H1 (cell line): ENCODE measurements around the gene COL2A1. TPM values are rescaled to one million over a fixed set of nuclear protein-coding genes. Genes with fewer than 3 reads are reported as not detected.

ENCODE experiments used
- CTCF ChIA-PET: fragments of 300-600 bp; sonication (Branson Sonifier 250); formaldehyde crosslinking; loops from one replicate; lab custom pipeline; 2021; ENCODE audit not compliant: partially characterized antibody; lab: Charles Lee
- POLR2A ChIA-PET: fragments of 300-600 bp; sonication (Branson Sonifier 250); formaldehyde crosslinking; loops from one replicate; lab custom pipeline; 2021; ENCODE audit warnings: inconsistent platforms; ENCODE audit not compliant: partially characterized antibody; lab: Charles Lee
- DNase-seq, 2 experiments: peaks; one replicate each; pipeline versions ENCODE4 v3.0.0 to v3.0.0-alpha.2; 2010 to 2022; ENCODE audit warnings: low spot score in 2 of 2, low read depth in 1 of 2, mixed read lengths in 1 of 2
- FAIRE-seq: peaks from 2 replicates; lab custom pipeline; 2011; peaks lifted over from hg19 to GRCh38; lab: Jason Lieb, UNC
- H2AFZ ChIP-seq: 2 replicates; pipeline ENCODE4 v1.8.1; 2012; ENCODE audit warnings: low read length, inconsistent platforms
- H2AK5ac ChIP-seq: 2 replicates; pipeline ENCODE4 v1.6.1; 2013; ENCODE audit warnings: low read depth, low read length
- H2BK120ac ChIP-seq: replicated peaks from 2 replicates; pipeline ENCODE3; 2013; ENCODE audit warnings: low read depth, low read length, inconsistent platforms
- H2BK12ac ChIP-seq: 2 replicates; pipeline ENCODE4 v1.6.1; 2013; ENCODE audit warnings: low read depth, low read length
- H2BK15ac ChIP-seq: 2 replicates; pipeline ENCODE4 v1.6.1; 2013; ENCODE audit warnings: low read length
- H2BK20ac ChIP-seq: 2 replicates; pipeline ENCODE4 v1.6.1; 2013; ENCODE audit warnings: low read length
- H2BK5ac ChIP-seq: 2 replicates; pipeline ENCODE4 v1.6.1; 2013; ENCODE audit warnings: low read depth, low read length
- H3K14ac ChIP-seq: 2 replicates; pipeline ENCODE4 v1.6.1; 2013; ENCODE audit warnings: inconsistent platforms; ENCODE audit not compliant: insufficient read length
- H3K18ac ChIP-seq: 2 replicates; pipeline ENCODE4 v1.6.1; 2013; ENCODE audit warnings: low read length; ENCODE audit errors: extremely low read depth
- H3K23ac ChIP-seq: 2 replicates; pipeline ENCODE4 v1.6.1; 2013; ENCODE audit warnings: inconsistent platforms; ENCODE audit not compliant: insufficient read length
- H3K23me2 ChIP-seq: 2 replicates; pipeline ENCODE4 v1.6.1; 2013; ENCODE audit warnings: low read depth, low read length
- H3K27ac ChIP-seq: 2 replicates; pipeline ENCODE4 v1.6.1; 2011; ENCODE audit warnings: low read depth, low read length, inconsistent platforms
- H3K27me3 ChIP-seq, 4 experiments: replicated peaks in 1 of 4; 1 replicate in 1 of 4; 2 replicates in 3 of 4; pipeline versions ENCODE4 v1.6.1 to v1.8.1; 2011 to 2013; ENCODE audit warnings: low read length in 3 of 4, mild to moderate bottlenecking in 3 of 4, inconsistent platforms in 2 of 4, mixed read lengths in 2 of 4, moderate library complexity in 1 of 4; ENCODE audit not compliant: control insufficient read depth in 3 of 4, insufficient read depth in 3 of 4; ENCODE audit errors: extremely low read depth in 1 of 4
- H3K36me3 ChIP-seq, 4 experiments: 2 replicates each; pipeline versions ENCODE4 v1.6.1 to v1.8.1; 2011 to 2013; ENCODE audit warnings: mild to moderate bottlenecking in 4 of 4, low read length in 3 of 4, moderate library complexity in 2 of 4, control low read depth in 1 of 4, inconsistent platforms in 1 of 4; ENCODE audit not compliant: insufficient read depth in 4 of 4, control insufficient read depth in 2 of 4
- H3K4ac ChIP-seq: replicated peaks from 2 replicates; pipeline ENCODE3; 2013; ENCODE audit warnings: low read length, low read depth, mixed read lengths, inconsistent platforms; ENCODE audit not compliant: insufficient read length
- H3K4me1 ChIP-seq, 4 experiments: replicated peaks in 1 of 4; 1 replicate in 1 of 4; 2 replicates in 3 of 4; pipeline versions ENCODE4 v1.6.1 to v1.8.1; 2011 to 2013; ENCODE audit warnings: low read length in 3 of 4, inconsistent platforms in 2 of 4, mixed read lengths in 1 of 4; ENCODE audit not compliant: insufficient read depth in 4 of 4, control insufficient read depth in 3 of 4
- H3K4me2 ChIP-seq, 2 experiments: 2 replicates each; pipeline versions ENCODE4 v1.6.1 to v1.8.1; 2011 to 2013; ENCODE audit warnings: low read depth in 2 of 2, low read length in 2 of 2, control low read depth in 1 of 2, inconsistent platforms in 1 of 2, mild to moderate bottlenecking in 1 of 2; ENCODE audit not compliant: insufficient read depth in 1 of 2
- H3K4me3 ChIP-seq, 4 experiments: fragments of 200-600, 300-600 bp in 1 of 4; sonication (generic), shearing (Covaris generic), sonication (Bioruptor Twin) in 1 of 4; 2 replicates each; pipeline versions ENCODE4 v1.5.1 to v1.8.1; 2011 to 2016; ENCODE audit warnings: low read length in 4 of 4, low read depth in 3 of 4, control low read depth in 2 of 4, inconsistent platforms in 2 of 4, mild to moderate bottlenecking in 2 of 4, mixed read lengths in 1 of 4, moderate library complexity in 1 of 4; ENCODE audit not compliant: insufficient read depth in 2 of 4; ENCODE audit errors: extremely low read depth in 1 of 4
- H3K56ac ChIP-seq: replicated peaks from 2 replicates; pipeline ENCODE3; 2013; ENCODE audit warnings: low read depth, mild to moderate bottlenecking, mixed read lengths, low read length, inconsistent platforms; ENCODE audit not compliant: insufficient read length
- H3K79me1 ChIP-seq: 2 replicates; pipeline ENCODE4 v1.6.1; 2013; ENCODE audit warnings: low read depth, low read length, control low read depth
- H3K79me2 ChIP-seq, 2 experiments: 2 replicates each; pipeline versions ENCODE4 v1.6.1 to v1.8.1; 2012 to 2013; ENCODE audit warnings: low read length in 2 of 2, mild to moderate bottlenecking in 2 of 2, inconsistent platforms in 1 of 2; ENCODE audit not compliant: insufficient read depth in 2 of 2, control insufficient read depth in 1 of 2
- H3K9ac ChIP-seq, 4 experiments: replicated peaks in 1 of 4; 1 replicate in 1 of 4; 2 replicates in 3 of 4; pipeline versions ENCODE4 v1.6.1 to v1.8.1; 2011 to 2013; ENCODE audit warnings: low read depth in 3 of 4, low read length in 3 of 4, control low read depth in 2 of 4, mild to moderate bottlenecking in 2 of 4, moderate library complexity in 2 of 4, inconsistent platforms in 1 of 4; ENCODE audit errors: extremely low read depth in 1 of 4
- H3K9me3 ChIP-seq, 2 experiments: 2 replicates each; pipeline versions ENCODE4 v1.6.1 to v1.8.1; 2012 to 2013; ENCODE audit warnings: mild to moderate bottlenecking in 2 of 2, moderate library complexity in 2 of 2, control low read depth in 1 of 2, inconsistent platforms in 1 of 2, low read depth in 1 of 2, low read length in 1 of 2, mixed read lengths in 1 of 2; ENCODE audit not compliant: insufficient read depth in 2 of 2
- H4K20me1 ChIP-seq, 2 experiments: replicated peaks in 1 of 2; 2 replicates each; pipeline versions ENCODE3 to v1.8.1; 2011 to 2013; ENCODE audit warnings: inconsistent platforms in 2 of 2, low read length in 2 of 2, mild to moderate bottlenecking in 1 of 2; ENCODE audit not compliant: insufficient read depth in 2 of 2, control insufficient read depth in 1 of 2
- H4K5ac ChIP-seq: 2 replicates; pipeline ENCODE4 v1.6.1; 2013; ENCODE audit warnings: low read length, low read depth, mixed read lengths, inconsistent platforms; ENCODE audit not compliant: insufficient read length
- H4K8ac ChIP-seq: 2 replicates; pipeline ENCODE4 v1.8.0; 2013; ENCODE audit warnings: mild to moderate bottlenecking, moderate library complexity, low read length, inconsistent platforms; ENCODE audit not compliant: insufficient read depth; ENCODE audit errors: extremely low read depth
- H4K91ac ChIP-seq: replicated peaks from 2 replicates; pipeline ENCODE3; 2013; ENCODE audit warnings: low read length, mixed read lengths, inconsistent platforms; ENCODE audit not compliant: insufficient read length
- HDAC2 ChIP-seq, 2 experiments: fragments of 300-600 bp in 1 of 2; sonication (generic) in 1 of 2; IDR thresholded peaks; 2 replicates each; pipeline ENCODE4 v1.6.1; 2011 to 2012; ENCODE audit warnings: low read depth in 2 of 2, low read length in 2 of 2, mild to moderate bottlenecking in 2 of 2, moderate library complexity in 2 of 2, borderline replicate concordance in 1 of 2, inconsistent platforms in 1 of 2
- POU5F1 ChIP-seq: IDR thresholded peaks from 2 replicates; pipeline ENCODE4 v1.6.1; 2011; ENCODE audit warnings: low read depth, mild to moderate bottlenecking, low read length, moderate library complexity
- SIRT6 ChIP-seq: IDR thresholded peaks from one replicate; pipeline ENCODE4 v1.7.1; 2012; ENCODE audit warnings: low read length, inconsistent platforms
- TAF7 ChIP-seq: optimal IDR thresholded peaks from 2 replicates; pipeline ENCODE3; 2011; ENCODE audit warnings: low read depth, mild to moderate bottlenecking, inconsistent platforms, low read length, moderate library complexity, borderline replicate concordance
- ZNF274 ChIP-seq: IDR thresholded peaks from 2 replicates; pipeline ENCODE4 v1.7.0; 2012; ENCODE audit warnings: low read length, borderline replicate concordance; ENCODE audit errors: extremely low read depth
- WGBS, 2 experiments: shearing (Covaris generic) in 1 of 2; methylation state at CpG; one replicate each; pipeline versions ENCODE4 v1.1.6 to v1.1.7; 2013 to 2015; ENCODE audit warnings: low lambda C conversion rate in 2 of 2, mixed read lengths in 2 of 2, inconsistent platforms in 1 of 2, low coverage in 1 of 2, missing lambda C conversion rate in 1 of 2; ENCODE audit not compliant: insufficient replicate concordance in 2 of 2, insufficient coverage in 1 of 2, insufficient read length in 1 of 2; ENCODE audit errors: extremely low coverage in 1 of 2, missing lambda C conversion rate in 1 of 2; 5-methylcytosine and 5-hydroxymethylcytosine counted together
- polyA plus RNA-seq, 7 experiments: library from polyadenylated mRNA; depleted of rRNA in 3 of 7; stranded (reverse) in 5 of 7; unstranded in 2 of 7; fragments of >200 nt in 5 of 7; fragments of 200-250 nt in 2 of 7; gene quantifications; 1 replicate in 5 of 7; 2 replicates in 1 of 7; 4 replicates in 1 of 7; pipeline versions ENCODE4 v1.2.1 to v1.2.3, GENCODE V29; 2011 to 2013; ENCODE audit warnings: missing spikeins in 2 of 7, mixed read lengths in 2 of 7
- total RNA-seq: library from RNA; stranded (reverse); fragmentation: NEBNext Ultra II Directional; extraction: Animal tissue kit (Norgen Biotek cat#: 25700); gene quantifications from 2 replicates; pipeline ENCODE4 v1.2.1, GENCODE V29; 2021

Gene COL2A1
- total and polyA plus RNA-seq, 2 of the 8 experiments (the other 6 are each of a cell fraction or from before 2014, with no cell fraction given): 4.2 to 14.6 TPM

DNA sequence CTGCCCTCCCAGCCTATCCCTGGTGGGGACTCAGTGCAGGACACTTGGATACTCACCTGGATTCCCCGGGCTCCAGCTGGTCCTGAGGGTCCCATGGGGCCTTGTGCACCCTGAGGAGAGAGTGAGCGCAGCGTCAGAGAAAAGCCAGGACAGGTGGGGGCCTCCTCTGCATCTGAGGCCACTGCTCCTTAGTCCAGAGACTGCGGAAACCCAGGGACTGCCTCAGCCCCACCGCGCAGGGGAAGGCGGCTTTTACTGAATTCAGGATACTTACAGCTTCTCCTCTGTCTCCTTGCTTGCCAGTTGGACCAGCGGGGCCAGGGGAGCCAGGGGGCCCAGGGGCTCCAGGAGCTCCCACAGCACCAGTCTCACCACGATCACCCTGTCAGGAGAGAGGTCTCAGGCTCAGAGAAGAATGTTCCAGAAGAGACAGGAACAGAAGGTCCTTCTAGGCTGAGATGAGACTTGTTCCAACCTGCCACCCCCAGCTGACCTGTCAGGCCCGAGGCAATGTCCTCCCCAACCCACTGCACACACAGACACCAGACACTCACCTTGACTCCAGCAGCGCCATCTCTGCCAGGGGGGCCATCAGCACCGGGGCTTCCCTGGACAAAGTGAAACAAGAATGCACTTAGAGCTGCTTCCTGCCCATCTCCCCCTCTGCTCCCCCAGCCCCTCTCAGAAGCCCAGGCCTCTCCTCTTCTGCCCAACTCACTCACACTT is 27.1 kb downstream of the COL2A1 start:
- Histone ChIP-seq H3K23me2 (no peaks in the 10 kb centered on the region), H3K4ac (no peak overlapping the region), H3K79me2 (no peaks in the 10 kb centered on the region), H2BK15ac (no peak overlapping the region), H3K14ac (no peak overlapping the region), H3K4me3 (no peak overlapping the region), H3K56ac (no peak overlapping the region), H3K4me1 (no peaks in the 10 kb centered on the region), H4K20me1 (no peaks in the 10 kb centered on the region), H2BK12ac (no peak overlapping the region), H2AK5ac (no peak overlapping the region), H4K8ac (no peak overlapping the region), H3K79me1 (no peaks in the 10 kb centered on the region; the same call in 1 of the 2 replicates), H4K5ac (no peak overlapping the region), H3K9ac (no peak overlapping the region), H2BK5ac (no peak overlapping the region), H2BK120ac (no peak overlapping the region), H3K27ac (no peak overlapping the region), H3K4me2 (no peak overlapping the region), H3K23ac (no peak overlapping the region), H2AFZ (no peak overlapping the region), H2BK20ac (no peak overlapping the region), H3K36me3 (no peaks in the 10 kb centered on the region), H4K91ac (no peak overlapping the region), H3K9me3 (no peaks in the 10 kb centered on the region), H3K18ac (no peak overlapping the region), H3K27me3 (no peaks in the 10 kb centered on the region; a peak in 3 of 7 replicates)
- ChIA-PET CTCF (interaction anchor here (0.5 to 4.2 kb wide), 5 partner anchors 11 to 85 kb away, joined by 3 to 22 read pairs (median 4); no protein-coding TSS in a partner anchor), POLR2A (interaction anchor here (0.9 kb wide), 1 partner anchor 72 kb away, joined by 3 read pairs; the partner anchor contains the start of gene VDR)
- no peak for TF ChIP-seq TAF7
- TF ChIP-seq POU5F1: no peak
- no peak for TF ChIP-seq ZNF274
- no peak for TF ChIP-seq HDAC2 (IDR thresholded peaks at IDR 0.05; ENCODE audit: borderline replicate concordance in 1 of 2, low read depth in 2 of 2, low read length in 2 of 2)
- TF ChIP-seq SIRT6: no peak
- no peak for DNase-seq
- WGBS, 2 experiments: 89% methylated on average over 10 of the region's 12 CpGs; no CpG with 5 or more reads in 1 of the 2 experiments
- FAIRE-seq: no peak
